Hepatocyte (in vitro differentiated cells): Measurements from ENCODE around the gene TNFRSF14.

ENCODE experiments used
- CTCF ChIP-seq: fragments of 200-600 bp; sonication (generic); IDR thresholded peaks from 2 replicates; pipeline ENCODE4 v1.5.1; 2016; ENCODE audit warnings: antibody characterized with exemption, mild to moderate bottlenecking; ENCODE audit not compliant: poor library complexity
- EZH2 ChIP-seq: fragments of 200-600 bp; sonication (generic); IDR thresholded peaks from 2 replicates; pipeline ENCODE4 v1.6.1; 2016; ENCODE audit warnings: antibody characterized with exemption, mild to moderate bottlenecking, borderline replicate concordance
- EZH2phosphoT487 ChIP-seq: fragments of 200-600 bp; sonication (generic); IDR thresholded peaks from one replicate; pipeline ENCODE4 v1.6.1; 2018; ENCODE audit warnings: antibody characterized with exemption, mild to moderate bottlenecking, low read depth, moderate library complexity; ENCODE audit not compliant: unreplicated experiment, severe bottlenecking

- no peak for TF ChIP-seq CTCF
- no peak for TF ChIP-seq EZH2phosphoT487
- TF ChIP-seq EZH2: no peak
Measured at GRCh38 chr1:2539312-2539907, 16.8 kb upstream of the TNFRSF14 start.
